Stimulated activated CD4-positive, alpha-beta T cell treated with anti-CD3 and anti-CD28 coated beads, Interleukin-4, amount 100 ng/mL, for 24 hours (primary cell): ENCODE measurements around the gene SLC39A8.
A peak's percentile ranks its signal among the peaks of the same experiment; 100 is the strongest.
"Not testable (repeated sequence)": the region's sequence is repeated elsewhere in the genome, so short reads cannot be mapped to it uniquely, and the experiment has no call there.

ENCODE experiments used
- DNase-seq: peaks from one replicate; pipeline ENCODE4 v3.0.0-alpha.2; 2020

The SLC39A8 gene

DNA sequence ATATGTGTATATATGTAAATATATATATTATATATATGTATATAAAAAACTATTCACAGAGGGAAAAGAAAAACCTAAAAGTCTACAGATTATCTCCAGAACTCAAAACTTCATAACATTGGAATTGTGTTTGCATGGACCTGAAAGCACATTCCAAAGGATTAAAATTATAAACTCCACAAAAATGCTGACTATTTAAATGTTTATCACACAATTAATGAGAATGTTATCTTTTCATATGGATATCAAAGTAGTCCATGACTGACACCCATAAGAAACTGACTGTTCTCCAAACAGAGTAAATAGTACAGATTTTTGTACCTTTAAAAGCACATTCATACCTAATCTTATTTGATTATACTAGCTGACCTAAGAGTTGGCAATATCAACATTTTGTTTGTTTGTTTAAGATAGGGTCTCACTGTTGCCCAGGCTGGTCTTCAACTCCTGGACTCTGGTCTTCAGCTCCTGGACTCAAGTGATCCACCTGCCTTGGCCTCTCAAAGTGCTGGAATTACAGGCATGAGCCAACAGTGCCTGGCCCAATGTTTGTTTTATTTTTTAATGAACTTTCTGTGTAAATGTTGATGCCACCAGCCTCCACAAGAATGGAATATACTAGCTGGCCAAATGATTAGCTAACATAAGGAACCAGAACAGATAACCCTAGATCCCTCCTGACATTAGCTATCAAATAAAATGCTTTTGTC lies 50.0 kb downstream of the SLC39A8 start:
- DNase-seq, result no peak

DNA sequence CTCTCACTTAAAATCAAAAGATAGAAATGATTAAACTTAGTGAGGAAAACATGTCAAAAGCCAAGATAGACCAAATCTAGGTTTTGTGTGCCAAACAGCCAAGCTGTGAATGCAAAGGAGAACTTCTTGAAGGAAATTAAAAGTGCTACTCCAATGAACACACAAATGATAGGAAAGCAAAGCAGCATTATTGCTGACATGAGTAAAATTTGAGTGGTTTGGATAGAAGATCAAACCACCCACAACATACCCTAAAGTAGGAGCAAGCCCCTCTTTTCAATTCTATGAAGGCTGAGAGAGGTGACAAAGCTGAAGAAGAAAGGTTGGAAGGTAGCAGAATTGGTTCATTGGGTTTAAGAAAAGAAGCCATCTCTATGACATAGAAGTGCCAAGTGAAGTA lies 56.8 kb downstream of the SLC39A8 start:
- no peak for DNase-seq

DNA sequence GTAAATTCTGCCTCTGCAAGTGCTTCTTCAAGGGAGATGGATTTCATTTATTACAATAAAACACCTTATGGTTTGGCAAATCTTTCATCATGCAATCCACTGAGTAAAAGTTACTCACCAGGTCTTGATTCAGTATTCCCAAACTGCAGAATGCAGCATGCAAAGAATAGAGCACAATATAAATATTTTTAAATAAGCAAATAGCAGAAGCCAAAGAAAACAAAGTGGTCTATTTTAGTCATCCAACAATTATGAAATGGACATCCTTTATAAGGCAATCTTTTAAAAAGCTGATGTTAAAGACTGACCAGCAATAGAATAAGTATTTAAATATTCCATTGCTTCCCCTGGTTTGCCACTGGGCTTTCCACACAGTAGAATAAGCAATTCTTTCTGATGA lies 59.5 kb downstream of the SLC39A8 start:
- DNase-seq, result no peak

DNA sequence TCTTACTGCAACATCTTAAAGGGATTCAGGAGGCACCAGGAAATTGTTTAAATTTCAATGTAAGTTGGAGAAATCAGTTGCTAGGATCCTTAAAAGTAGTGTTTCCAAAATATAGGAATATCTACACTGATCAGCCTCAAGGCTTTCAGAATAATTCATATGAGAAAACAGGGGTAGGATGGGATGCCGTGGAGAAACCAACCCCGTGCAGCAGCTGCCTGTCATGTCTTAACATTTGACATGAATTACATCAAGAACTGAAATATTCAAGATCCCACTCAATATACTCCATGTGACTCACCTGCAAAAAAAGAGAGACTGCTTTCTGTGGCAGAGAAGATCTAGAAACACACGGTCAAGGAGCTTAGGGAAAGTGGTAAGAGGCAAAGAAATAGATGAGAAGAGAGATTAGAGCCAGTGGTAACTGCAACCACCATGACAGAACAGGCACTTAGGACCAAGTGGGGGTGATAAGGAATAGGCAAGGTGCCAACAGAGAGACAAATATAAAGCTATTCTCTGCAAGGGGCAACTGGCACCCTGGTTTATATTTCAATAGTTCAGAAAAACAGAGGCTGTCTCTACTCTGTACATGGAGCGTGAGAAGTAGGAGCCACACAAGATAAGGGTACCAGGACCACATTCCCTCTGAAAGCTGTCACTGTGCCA lies 64.0 kb downstream of the SLC39A8 start:
- no peak for DNase-seq

DNA sequence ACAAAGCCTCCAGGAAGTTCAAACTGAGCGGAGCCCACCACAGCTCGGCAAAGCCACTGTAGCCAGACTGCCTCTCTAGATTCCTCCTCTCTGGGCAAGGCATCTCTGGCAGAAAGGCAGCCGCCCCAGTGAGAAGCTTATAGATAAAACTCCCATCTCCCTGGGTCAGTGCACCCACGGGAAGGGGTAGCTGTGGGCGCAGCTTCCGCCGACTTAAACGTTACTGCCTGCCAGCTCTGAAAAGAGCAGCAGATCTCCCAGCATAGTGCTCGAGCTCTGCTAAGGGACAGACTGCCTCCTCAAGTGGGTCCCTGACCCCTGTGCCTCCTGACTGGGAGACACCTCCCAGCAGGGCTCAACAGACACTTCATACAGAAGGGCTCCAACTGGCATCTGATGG lies 72.0 kb downstream of the SLC39A8 start:
- DNase-seq, result not testable (repeated sequence)

DNA sequence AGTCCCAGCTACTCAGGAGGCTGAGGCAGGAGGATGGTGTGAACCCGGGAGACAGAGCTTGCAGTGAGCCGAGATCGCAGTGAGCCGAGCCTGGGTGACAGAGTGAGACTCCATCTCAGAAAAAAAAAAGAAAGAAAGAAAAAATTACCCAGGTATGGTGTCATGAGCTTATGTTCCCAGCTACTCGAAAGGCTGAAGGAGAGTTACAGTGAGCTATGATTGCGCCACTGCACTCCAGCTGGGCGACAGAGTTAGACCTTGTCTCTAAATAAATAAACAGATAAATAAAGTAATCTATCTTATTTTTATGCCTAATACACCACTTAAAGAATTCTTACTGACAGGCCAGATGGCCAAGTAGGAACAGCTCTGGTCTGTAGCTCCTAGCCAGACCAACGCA lies 73.0 kb downstream of the SLC39A8 start:
- no peak for DNase-seq

DNA sequence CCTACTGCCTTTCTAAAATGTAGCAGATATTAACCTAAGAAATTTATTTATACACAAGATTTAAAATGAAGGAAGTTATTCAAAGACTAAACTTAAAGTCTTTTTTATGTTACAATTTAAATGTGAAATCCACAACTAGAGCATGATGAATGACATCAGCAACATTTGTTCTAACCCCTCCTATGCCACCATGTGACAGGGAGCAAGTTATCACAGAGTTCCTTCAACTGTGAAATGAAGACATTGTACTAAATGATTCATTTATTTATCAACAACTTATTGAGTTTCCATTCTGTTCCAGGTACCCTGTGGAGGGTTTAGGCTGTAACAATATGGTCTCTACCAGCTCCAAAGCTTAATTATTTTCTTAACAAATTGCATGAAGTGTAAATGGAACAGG lies 76.9 kb downstream of the SLC39A8 start:
- DNase-seq, result no peak

DNA sequence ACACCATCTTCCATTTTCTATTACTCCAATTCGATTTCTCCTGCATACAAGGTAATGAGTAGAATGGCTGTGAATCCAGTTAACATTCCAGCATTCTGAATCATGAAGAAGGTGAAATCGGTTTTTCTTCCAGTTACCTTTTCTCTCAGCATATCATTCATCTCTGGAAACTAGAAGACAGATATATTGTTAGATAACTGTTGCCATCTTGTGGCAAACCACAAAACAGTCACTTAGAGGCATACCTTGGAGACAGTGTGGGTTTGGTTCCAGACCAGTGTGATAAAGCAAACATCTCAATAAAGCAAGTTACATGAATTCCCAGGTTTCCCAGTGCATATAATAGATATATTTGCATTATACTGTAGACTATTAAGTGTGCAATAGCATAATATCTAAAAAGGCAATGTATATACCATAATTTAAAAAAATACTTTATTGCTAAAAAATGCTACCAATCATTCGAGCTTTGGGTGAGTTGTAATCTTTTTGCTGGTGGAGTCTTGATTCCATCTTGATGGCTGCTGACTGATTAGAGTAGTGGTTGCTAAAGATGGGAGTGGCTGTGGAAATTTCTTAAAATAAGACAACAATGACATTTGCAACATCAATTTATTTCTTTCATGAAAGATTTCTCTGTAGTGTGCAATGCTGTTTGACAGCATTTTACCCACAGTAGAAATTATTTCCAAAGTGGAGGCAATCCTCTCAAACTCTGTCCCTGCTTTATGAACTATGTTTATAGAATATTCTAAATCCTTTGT lies 82.1 kb downstream of the SLC39A8 start:
- peak; percentile 7 for DNase-seq

DNA sequence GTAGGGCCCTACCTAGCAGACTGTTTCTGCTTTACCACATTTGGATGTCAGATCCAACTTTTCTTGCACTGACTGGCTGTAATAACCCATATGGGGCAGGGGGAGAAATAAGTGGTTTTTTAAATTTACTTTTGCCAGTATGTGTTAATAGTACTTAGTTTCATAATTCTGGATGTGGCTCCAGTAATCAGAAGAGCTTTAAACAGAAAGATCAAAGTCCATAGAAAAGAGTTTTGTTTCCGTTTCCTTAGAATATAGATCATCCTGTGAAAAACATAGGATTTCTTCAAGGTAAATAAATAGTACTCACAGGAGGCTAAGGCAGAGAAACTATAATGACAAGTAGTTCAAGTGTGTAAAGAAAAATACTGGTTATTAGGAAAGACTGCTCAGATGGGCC lies 85.6 kb downstream of the SLC39A8 start:
- DNase-seq, result no peak

DNA sequence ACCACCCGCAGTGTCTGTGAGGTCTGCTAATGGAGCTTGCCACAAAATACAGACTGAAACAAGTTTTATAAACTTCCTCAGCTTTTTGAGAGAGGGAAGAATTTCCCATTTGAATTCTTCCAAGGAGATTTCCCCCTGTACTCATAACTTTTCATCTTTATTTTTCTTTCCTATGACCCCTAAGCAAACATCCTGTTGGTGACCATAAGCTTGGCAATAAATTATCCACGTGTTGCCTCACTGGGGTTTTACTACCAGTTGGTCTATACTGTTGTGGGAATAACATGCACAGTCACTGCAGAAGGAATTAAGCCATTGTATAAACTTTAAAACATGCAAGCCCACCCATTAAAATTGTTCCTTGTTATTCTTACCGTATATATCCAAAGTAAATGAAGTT lies 86.2 kb downstream of the SLC39A8 start:
- DNase-seq, result no peak

DNA sequence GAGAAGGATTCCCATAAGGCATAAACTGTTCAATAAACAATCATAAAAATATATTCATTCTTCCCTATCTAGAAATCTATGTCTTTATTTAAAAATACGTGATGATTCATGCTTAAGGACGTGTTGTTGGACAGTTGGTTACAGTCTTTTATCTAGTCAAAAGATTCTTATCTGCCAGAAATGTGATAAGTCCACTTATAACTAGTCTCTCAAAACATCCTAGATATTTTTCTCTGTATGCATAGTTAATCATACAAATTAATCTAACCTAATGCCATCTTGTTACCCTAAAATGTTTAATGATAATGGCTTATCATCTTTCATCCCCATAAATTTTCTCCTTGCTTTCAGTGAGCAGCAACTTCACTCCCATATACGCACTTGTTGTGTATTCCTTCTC lies 89.0 kb downstream of the SLC39A8 start:
- no peak for DNase-seq

DNA sequence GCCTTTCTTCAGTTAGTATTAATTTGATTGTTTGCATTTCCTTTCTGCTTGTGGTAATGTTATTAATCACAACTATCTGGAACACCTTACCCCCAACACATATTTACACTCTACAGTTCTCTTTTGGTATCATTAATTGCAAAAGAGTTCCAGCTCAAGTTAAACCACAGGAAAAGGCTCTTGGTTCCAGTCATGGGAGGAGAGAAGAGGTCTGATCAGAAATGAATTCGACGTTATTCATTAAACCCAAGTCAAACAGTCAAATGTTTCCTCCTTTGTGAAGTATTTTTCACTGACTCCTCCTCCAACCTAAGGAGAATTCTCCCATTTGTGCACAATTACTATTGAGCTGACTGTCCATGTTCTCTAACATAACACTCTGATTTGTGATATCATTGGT lies 91.4 kb downstream of the SLC39A8 start:
- DNase-seq, result no peak

DNA sequence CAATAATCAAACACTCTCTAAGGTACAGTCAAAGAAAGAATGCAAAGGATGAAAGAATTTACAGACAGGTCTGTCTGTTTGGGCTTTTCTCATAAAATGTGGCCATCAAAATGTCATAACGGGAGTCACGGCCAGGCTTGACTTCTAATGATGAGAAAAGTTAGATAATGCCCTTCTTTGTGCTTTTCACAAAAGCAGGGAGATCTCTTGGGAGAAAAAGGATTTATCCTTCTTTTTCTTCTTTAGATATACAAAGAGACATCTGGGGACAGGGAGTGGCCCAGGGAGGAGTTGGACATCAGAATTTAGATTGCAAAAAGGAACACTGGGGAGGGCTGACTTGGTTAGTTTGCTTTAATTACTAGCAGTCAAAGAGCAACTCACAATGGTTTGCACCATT lies 93.1 kb downstream of the SLC39A8 start:
- DNase-seq, result no peak

DNA sequence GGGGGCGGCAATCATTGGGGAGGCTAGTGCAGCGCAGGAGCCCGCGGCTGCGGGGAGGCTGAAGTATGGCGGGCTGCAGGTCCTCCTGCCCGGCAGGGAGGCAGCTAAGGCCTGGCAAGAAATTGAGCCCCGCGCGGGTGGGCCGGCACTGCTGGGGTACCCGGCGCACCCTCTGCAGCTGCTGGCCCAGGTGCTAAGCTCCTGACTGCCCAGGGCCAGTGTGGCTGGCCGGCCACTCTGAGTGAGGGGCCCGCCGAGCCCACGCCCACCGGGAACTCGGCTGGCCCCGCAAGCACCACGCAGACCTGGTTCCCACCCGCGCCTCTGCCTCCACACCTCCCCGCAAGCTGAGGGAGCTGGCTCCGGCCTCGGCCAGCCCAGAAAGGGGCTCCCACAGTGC lies 94.9 kb downstream of the SLC39A8 start:
- no peak for DNase-seq

DNA sequence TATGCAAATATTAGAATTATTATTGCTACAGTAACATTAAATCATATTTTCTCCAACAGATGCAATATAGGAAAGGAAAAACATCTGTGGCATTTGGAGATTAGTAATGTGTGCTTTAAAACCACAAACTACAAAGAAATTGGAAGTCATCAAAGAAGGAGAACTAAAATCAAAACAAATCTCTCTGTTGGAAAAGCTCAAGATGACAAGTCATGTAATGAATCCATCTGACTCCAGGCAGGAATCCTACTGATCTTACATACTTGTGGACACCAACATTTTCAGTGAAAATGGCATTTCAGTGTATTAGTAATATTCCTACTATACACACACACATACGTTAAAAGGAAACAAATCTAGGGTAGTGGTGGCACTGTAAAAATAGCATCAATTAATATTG lies 98.2 kb downstream of the SLC39A8 start:
- no peak for DNase-seq

DNA sequence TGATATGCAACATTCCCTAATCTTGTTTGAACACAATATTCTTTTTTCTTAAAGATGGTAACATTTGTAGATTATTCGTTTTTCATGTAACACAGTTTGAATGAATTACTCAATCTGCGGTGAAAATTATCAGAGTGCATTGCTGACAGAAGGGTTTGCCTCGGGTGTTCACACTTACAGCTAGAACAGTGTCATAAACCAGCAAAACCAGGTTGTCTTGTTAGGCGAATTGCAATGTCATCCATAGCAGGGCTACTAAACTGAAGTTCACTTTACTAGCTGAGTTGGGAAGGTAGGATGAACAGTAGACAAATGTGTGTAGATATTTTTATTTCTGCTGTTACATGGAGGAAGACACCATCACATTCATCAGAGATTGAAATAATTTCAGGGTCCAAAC lies 98.9 kb downstream of the SLC39A8 start:
- no peak for DNase-seq

DNA sequence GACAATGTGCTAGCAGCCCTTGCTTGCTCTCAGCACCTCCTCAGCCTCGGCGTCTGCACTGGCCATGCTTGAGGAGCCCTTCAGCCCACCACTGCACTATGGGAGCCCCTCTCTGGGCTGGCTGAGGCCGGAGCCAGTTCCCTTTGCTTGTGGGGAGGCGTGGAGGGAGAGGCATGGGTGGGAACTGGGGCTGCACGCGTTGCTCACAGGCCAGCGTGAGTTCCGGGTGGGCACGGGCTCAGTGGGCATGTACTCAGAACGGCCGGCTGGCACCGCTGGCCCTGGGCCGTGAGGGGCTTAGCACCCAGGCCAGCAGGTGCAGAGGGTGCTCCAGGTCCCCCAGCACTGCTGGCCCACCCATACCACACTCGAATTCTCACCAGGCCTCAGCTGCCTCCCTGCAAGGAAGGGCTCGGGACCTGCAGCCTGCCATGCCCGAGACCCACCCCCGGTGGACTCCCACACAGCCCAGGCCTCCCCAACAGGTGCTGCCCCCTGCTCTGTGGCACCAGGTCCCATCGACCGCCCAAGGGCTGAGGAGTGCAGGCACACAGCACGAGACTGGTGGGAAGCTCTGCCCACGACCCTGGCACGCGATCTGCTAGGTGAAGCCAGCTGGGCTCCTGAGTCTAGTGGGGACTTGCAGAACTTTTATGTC lies 100.3 kb downstream of the SLC39A8 start:
- no peak for DNase-seq

DNA sequence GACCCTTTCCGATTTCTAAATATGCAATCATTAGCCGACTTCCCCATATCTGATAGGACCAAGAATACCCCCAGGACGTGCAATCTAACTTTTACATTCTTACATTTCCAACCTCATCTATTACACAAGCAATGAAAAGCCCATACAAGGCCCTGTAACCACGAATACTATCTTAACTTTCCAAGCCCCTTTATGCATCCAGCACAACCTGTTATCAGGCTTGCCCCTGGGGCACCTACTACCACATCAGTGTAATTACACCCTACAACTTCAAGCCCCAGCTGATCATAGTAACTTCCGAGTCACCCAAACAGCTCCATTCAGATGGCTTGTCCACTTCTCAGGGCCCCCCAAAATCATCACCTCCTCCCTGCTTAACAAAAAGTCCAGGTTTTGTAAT lies 102.0 kb downstream of the SLC39A8 start:
- not testable (repeated sequence) for DNase-seq

DNA sequence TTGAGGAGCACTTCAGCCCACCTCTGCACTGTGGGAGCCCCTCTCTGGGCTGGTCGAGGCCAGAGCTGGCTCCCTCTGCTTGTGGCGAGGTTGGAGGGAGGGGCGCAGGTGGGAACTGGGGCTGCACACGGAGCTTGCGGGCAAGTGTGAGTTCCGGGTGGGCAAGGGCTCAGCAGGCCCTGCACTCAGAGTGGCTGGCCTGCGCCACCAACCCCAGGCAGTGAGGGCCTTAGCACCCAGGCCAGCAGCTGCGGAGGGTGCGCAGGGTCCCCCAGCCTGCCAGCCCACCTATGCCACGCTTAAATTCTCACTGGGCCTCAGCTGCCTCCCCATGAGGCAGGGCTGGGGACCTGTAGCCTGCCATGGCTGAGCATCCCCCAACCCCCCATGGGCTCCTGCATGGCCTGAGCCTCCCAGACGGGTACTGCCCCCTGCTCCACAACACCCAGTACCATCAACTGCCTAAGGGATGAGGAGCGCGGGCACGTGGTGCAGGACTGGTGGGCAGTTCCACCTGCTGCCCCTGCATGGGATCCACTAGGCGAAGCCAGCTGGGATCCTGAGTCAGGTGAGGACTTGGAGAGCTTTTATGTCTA lies 110.9 kb downstream of the SLC39A8 start:
- DNase-seq, result no peak

DNA sequence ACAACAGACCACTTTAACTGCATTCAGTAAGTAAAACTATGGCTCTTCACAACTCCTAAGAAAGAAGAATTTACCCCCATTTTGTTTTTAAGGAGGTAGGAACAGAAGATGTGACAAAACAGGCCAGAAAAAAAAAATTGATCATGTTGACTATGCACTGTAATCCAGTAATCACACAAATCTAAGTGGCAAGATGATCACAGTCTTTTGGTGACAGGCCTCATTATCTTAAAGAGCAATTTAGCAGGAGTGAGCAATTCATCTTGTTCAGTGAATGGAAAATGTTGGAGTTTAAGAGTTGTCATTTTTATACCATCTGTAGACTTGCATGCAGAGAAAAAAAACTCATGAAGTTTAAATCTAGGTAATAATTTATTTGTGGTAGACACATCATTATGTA lies 115.1 kb downstream of the SLC39A8 start:
- no peak for DNase-seq

DNA sequence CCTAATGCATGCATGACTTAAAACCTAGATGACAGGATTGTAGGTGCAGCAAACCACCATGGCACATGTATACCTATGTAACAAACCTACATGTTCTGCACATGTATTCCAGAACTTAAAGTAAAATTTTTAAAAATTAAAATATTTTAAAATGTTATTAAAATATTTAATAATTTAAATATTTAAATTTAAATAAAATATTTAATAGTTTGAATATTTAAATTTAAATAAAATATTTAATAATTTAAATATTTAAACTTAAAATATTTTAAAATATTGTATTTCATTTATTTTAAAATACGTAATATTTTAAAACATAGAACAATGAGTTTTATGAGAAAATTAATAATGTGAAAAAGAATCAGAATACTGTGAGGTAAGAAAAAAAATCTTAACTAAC lies 117.9 kb downstream of the SLC39A8 start:
- DNase-seq, result no peak

DNA sequence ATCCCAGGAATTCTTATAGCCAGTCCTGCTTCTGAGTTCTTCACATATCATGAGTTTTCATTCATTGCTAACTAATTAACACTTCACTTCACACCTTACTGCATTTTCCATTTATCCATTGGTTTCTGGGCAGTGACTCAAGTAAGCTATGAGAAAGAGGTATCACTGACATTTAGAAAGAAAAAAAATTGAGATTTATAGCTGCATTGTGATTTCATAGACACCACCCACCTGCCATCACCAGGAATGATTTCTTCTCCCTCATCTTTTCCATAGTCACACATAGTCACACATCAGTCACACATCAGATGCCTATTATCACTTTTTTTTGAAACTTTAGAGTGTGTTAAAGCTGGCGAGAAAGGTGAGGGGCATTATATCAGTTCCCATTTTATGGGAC lies 121.8 kb downstream of the SLC39A8 start:
- no peak for DNase-seq

DNA sequence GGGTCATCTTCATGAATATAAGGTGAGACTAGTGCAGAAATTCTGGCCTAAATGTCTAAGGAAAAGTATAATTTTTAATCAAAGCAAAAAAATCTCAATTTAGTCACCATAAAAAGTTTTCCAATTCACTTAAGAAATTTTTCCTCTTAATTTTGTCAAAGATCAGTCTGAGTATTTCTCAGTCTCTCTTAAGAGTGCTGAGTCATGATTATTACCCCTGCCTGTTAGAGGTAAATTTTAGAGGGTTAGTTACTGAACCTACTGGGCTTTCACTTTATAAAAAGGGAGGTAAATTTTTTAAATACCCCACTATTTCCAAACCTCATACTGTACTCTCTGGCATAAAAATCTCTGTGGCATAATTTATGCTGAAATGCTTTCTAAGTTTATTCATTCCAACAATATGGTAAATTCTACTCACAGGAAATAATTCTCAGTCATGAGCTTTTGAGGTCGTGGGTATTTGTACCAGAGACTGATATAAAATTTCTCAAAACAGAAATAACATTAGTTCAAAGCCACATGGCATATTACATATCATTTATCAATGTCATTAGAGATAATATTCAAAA lies 122.4 kb downstream of the SLC39A8 start:
- no peak for DNase-seq
